ENCODE data around the gene ETFBKMT. TPM values are rescaled to one million over a fixed set of nuclear protein-coding genes. Genes with fewer than 3 reads are reported as not detected.
A peak's percentile ranks its signal among the peaks of the same experiment; 100 is the strongest.
"Not testable (repeated sequence)": the region's sequence is repeated elsewhere in the genome, so short reads cannot be mapped to it uniquely, and the experiment has no call there.

The ETFBKMT gene
- total RNA-seq, 2 donors from 2014 or later: 0.24 to 1.2 TPM

- peak overlapping the region; percentile 24 for H3K4me3 Mint-ChIP-seq
- no peaks in the 10 kb centered on the region for H3K27me3 Mint-ChIP-seq
- peaks cover 5% of the 10 kb centered on the region for H3K4me1 Mint-ChIP-seq
- peak overlapping the region; percentile 53 for H3K27ac Mint-ChIP-seq
- peaks cover 4% of the 10 kb centered on the region for H3K9me3 Mint-ChIP-seq
- H3K36me3 Mint-ChIP-seq (ENCODE audit: low read depth): peaks cover 32% of the 10 kb centered on the region
- peak; percentile 96 for ATAC-seq (replicated peaks)
These were observed 22.9 kb downstream of the ETFBKMT start for GRCh38 chr12:31682136-31682962.

GRCh38 chr12:31685801-31686200, 26.3 kb downstream of the ETFBKMT start:
- Mint-ChIP-seq H3K27me3 (no peaks in the 10 kb centered on the region), H3K27ac (no peak overlapping the region), H3K36me3 (ENCODE audit: low read depth) (peaks cover 42% of the 10 kb centered on the region), H3K4me1 (peaks cover 5% of the 10 kb centered on the region), H3K9me3 (peaks cover 4% of the 10 kb centered on the region), H3K4me3 (no peak overlapping the region)
- ATAC-seq (replicated peaks): no peak

- peaks cover 3% of the 10 kb centered on the region for H3K9me3 Mint-ChIP-seq
- H3K36me3 Mint-ChIP-seq (ENCODE audit: low read depth): peaks cover 40% of the 10 kb centered on the region
- H3K27me3 Mint-ChIP-seq: no peaks in the 10 kb centered on the region
- H3K4me3 Mint-ChIP-seq: no peak overlapping the region
- peaks cover 4% of the 10 kb centered on the region for H3K4me1 Mint-ChIP-seq
- peak overlapping the region; percentile 40 for H3K27ac Mint-ChIP-seq
- ATAC-seq (replicated peaks): no peak
These were observed 27.6 kb downstream of the ETFBKMT start for GRCh38 chr12:31687101-31687527.

GRCh38 chr12:31689921-31690320, 30.4 kb downstream of the ETFBKMT start:
- H3K27me3 Mint-ChIP-seq; ATAC-seq (replicated peaks); H3K4me3 Mint-ChIP-seq; H3K27ac Mint-ChIP-seq; H3K9me3 Mint-ChIP-seq; H3K4me1 Mint-ChIP-seq: not testable (repeated sequence)
- H3K36me3 Mint-ChIP-seq (ENCODE audit: low read depth): peaks cover 27% of the 10 kb centered on the region

GRCh38 chr12:31702047-31702446, 42.6 kb downstream of the ETFBKMT start:
- Mint-ChIP-seq H3K27ac (no peak overlapping the region), H3K27me3 (no peaks in the 10 kb centered on the region)

GRCh38 chr12:31705621-31706020, 46.1 kb downstream of the ETFBKMT start:
- no peak overlapping the region for H3K27ac Mint-ChIP-seq
- no peak overlapping the region for H3K4me3 Mint-ChIP-seq
- no peaks in the 10 kb centered on the region for H3K27me3 Mint-ChIP-seq
- H3K4me1 Mint-ChIP-seq: no peaks in the 10 kb centered on the region
- ATAC-seq (replicated peaks): no peak
- peaks cover 36% of the 10 kb centered on the region for H3K36me3 Mint-ChIP-seq (ENCODE audit: low read depth)
- peaks cover 10% of the 10 kb centered on the region for H3K9me3 Mint-ChIP-seq

More at GRCh38 chr12:31702047-31702446, 42.6 kb downstream of the ETFBKMT start:
- ATAC-seq (replicated peaks): no peak
- Mint-ChIP-seq H3K4me1 (no peaks in the 10 kb centered on the region), H3K9me3 (no peaks in the 10 kb centered on the region), H3K36me3 (ENCODE audit: low read depth) (peaks cover 36% of the 10 kb centered on the region), H3K4me3 (no peak overlapping the region)

GRCh38 chr12:31708118-31708517, 48.6 kb downstream of the ETFBKMT start:
- not testable (repeated sequence) for H3K4me3 Mint-ChIP-seq; H3K4me1 Mint-ChIP-seq; ATAC-seq (replicated peaks); H3K9me3 Mint-ChIP-seq; H3K27ac Mint-ChIP-seq; H3K27me3 Mint-ChIP-seq
- peaks cover 24% of the 10 kb centered on the region for H3K36me3 Mint-ChIP-seq (ENCODE audit: low read depth)

GRCh38 chr12:31710021-31710818, 50.7 kb downstream of the ETFBKMT start:
- no peaks in the 10 kb centered on the region for H3K4me1 Mint-ChIP-seq
- no peak for ATAC-seq (replicated peaks)
- H3K27ac Mint-ChIP-seq: no peak overlapping the region
- H3K27me3 Mint-ChIP-seq: no peaks in the 10 kb centered on the region
- peaks cover 10% of the 10 kb centered on the region for H3K9me3 Mint-ChIP-seq
- no peak overlapping the region for H3K4me3 Mint-ChIP-seq
- peaks cover 24% of the 10 kb centered on the region for H3K36me3 Mint-ChIP-seq (ENCODE audit: low read depth)

- Mint-ChIP-seq H3K36me3 (ENCODE audit: low read depth) (peaks cover 19% of the 10 kb centered on the region), H3K9me3 (peaks cover 11% of the 10 kb centered on the region), H3K27me3 (no peaks in the 10 kb centered on the region), H3K27ac (no peak overlapping the region), H3K4me3 (no peak overlapping the region), H3K4me1 (no peaks in the 10 kb centered on the region)
- ATAC-seq (replicated peaks): no peak
These were observed 53.4 kb downstream of the ETFBKMT start for GRCh38 chr12:31712877-31713276.

GRCh38 chr12:31714406-31715271, 55.2 kb downstream of the ETFBKMT start:
- no peak for ATAC-seq (replicated peaks)
- H3K9me3 Mint-ChIP-seq: peaks cover 11% of the 10 kb centered on the region
- no peak overlapping the region for H3K4me3 Mint-ChIP-seq
- H3K27ac Mint-ChIP-seq: no peak overlapping the region
- H3K4me1 Mint-ChIP-seq: no peaks in the 10 kb centered on the region
- H3K27me3 Mint-ChIP-seq: no peaks in the 10 kb centered on the region
- peaks cover 24% of the 10 kb centered on the region for H3K36me3 Mint-ChIP-seq (ENCODE audit: low read depth)

- Mint-ChIP-seq H3K4me1 (no peaks in the 10 kb centered on the region), H3K27me3 (no peaks in the 10 kb centered on the region), H3K27ac (no peak overlapping the region), H3K36me3 (ENCODE audit: low read depth) (peaks cover 19% of the 10 kb centered on the region), H3K4me3 (no peak overlapping the region), H3K9me3 (peaks cover 11% of the 10 kb centered on the region)
- no peak for ATAC-seq (replicated peaks)
These were observed 55.9 kb downstream of the ETFBKMT start for GRCh38 chr12:31715283-31715825.

- Mint-ChIP-seq H3K36me3 (ENCODE audit: low read depth) (peaks cover 19% of the 10 kb centered on the region), H3K9me3 (peaks cover 11% of the 10 kb centered on the region)
- H3K4me1 Mint-ChIP-seq; H3K4me3 Mint-ChIP-seq; H3K27me3 Mint-ChIP-seq; ATAC-seq (replicated peaks); H3K27ac Mint-ChIP-seq: not testable (repeated sequence)
These were observed 57.5 kb downstream of the ETFBKMT start for GRCh38 chr12:31716998-31717397.

GRCh38 chr12:31718542-31719198, 59.2 kb downstream of the ETFBKMT start:
- H3K27me3 Mint-ChIP-seq, H3K4me1 Mint-ChIP-seq, H3K27ac Mint-ChIP-seq: not testable (repeated sequence)

More at GRCh38 chr12:31718542-31719198, 59.2 kb downstream of the ETFBKMT start:
- not testable (repeated sequence) for ATAC-seq (replicated peaks); H3K4me3 Mint-ChIP-seq
- peaks cover 11% of the 10 kb centered on the region for H3K9me3 Mint-ChIP-seq
- H3K36me3 Mint-ChIP-seq (ENCODE audit: low read depth): peaks cover 19% of the 10 kb centered on the region

Measured in activated T-helper 17 cell treated with anti-CD3 and anti-CD28 coated beads, Interleukin-2, amount 50 U/mL, for 72 hours (primary cell).